Measurements from ENCODE around the gene ABCC11. TPM values are rescaled to one million over a fixed set of nuclear protein-coding genes. Genes with fewer than 3 reads are reported as not detected.

Gene ABCC11
- total and polyA plus RNA-seq, 4 donors: 0.22 to 0.71 (median 0.44) TPM

DNA sequence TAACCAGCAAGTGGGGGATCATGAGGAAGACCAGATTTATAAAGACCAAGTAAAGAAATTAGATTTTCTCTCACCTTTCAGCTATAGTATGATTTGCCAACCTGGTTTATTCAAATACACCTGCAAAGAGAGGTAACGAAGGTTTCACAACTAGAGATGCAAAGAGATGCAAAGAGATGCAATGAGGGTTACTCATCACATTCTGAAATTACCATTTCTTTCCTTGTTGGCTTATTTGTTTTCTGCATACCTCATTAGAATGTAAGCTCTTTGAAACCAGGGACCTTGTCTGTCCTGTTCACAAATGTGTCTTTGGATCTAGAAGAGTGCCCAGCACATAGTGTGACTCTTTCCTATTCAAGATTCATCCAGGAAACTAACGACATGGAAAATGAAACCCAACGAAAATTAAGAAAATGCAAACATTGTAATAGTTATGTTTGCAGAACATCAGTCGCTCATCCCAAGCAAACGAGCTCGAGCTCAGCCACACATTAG lies 12.2 kb downstream of the ABCC11 start:
- no peaks in the 10 kb centered on the region for H3K9me3 ChIP-seq (ENCODE audit: control insufficient read depth, insufficient read depth, low read length)
- no peak overlapping the region for H3K27ac ChIP-seq (ENCODE audit: low read depth, low read length)
- no peaks in the 10 kb centered on the region for H3K4me1 ChIP-seq (ENCODE audit: control insufficient read depth, insufficient read depth, low read length)
- H3K27me3 ChIP-seq (ENCODE audit: control insufficient read depth, insufficient read depth, low read length): no peaks in the 10 kb centered on the region
- 80% methylated on average over 2 of the region's 6 CpGs for WGBS (ENCODE audit: insufficient coverage)
- no peak for DNase-seq (ENCODE audit: low read depth in 4 of 6, low spot score in 6 of 6)
- H3K4me3 ChIP-seq (ENCODE audit: low read depth, low read length): no peak overlapping the region
- H3K36me3 ChIP-seq (ENCODE audit: control insufficient read depth, insufficient read depth, low read length): no peaks in the 10 kb centered on the region

DNA sequence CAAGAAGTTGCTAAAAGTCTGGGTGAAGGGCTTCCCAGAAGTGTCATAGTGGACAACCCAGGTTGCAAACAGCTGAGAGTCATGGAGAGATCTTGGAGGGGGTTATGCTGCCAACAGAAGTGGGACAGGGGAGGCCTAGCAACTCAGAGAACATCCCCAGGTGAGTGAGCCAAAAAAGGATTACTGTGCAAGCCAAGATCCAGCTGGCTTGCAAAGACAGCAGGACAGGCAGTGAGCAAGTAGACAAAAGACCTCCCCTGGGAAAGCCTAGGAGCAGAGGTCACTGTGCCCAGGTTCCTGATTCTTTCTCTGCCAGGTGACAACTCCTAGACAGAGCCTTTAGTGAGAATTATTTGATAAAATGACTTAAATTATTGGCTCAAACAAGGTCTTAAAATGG lies 12.7 kb downstream of the ABCC11 start:
- DNase-seq (ENCODE audit: low read depth in 4 of 6, low spot score in 6 of 6): no peak
- H3K4me1 ChIP-seq (ENCODE audit: control insufficient read depth, insufficient read depth, low read length): no peaks in the 10 kb centered on the region

DNA sequence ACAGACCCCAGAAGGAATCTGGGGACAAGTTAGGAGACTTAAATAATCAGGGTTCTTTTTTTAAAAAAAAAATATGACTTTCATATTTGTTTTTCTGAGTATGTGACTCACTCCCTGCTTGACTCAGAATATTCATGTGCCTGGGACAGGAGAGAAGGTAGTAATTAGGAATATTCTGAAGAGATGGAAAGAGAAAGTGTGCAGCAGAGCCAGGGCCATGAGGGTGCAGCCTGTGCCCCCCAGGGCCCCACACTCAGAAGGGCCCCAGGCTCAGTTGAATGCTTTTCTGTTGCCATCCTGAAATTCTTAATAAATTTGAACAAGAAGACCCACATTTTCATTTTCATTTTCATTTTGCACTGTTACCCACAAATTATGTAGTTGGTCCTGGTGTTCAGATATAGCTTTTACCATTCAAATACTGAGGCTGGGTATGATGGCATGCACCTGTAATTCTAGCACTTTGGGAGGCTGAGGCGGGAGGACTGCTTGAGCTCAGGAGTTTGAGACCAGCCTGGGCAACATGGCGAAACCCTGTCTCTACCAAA lies 14.8 kb downstream of the ABCC11 start:
- no CpG with 5 or more reads among the region's 2 CpGs for WGBS (ENCODE audit: insufficient coverage)
- DNase-seq (ENCODE audit: low read depth in 4 of 6, low spot score in 6 of 6): no peak
- Histone ChIP-seq H3K9me3 (ENCODE audit: control insufficient read depth, insufficient read depth, low read length) (no peaks in the 10 kb centered on the region), H3K4me3 (ENCODE audit: low read depth, low read length) (no peak overlapping the region), H3K27ac (ENCODE audit: low read depth, low read length) (no peak overlapping the region), H3K4me1 (ENCODE audit: control insufficient read depth, insufficient read depth, low read length) (no peaks in the 10 kb centered on the region), H3K36me3 (ENCODE audit: control insufficient read depth, insufficient read depth, low read length) (no peaks in the 10 kb centered on the region), H3K27me3 (ENCODE audit: control insufficient read depth, insufficient read depth, low read length) (no peaks in the 10 kb centered on the region)

More for the DNA sequence above, 12.7 kb downstream of the ABCC11 start:
- Histone ChIP-seq H3K27ac (ENCODE audit: low read depth, low read length) (no peak overlapping the region), H3K27me3 (ENCODE audit: control insufficient read depth, insufficient read depth, low read length) (no peaks in the 10 kb centered on the region), H3K36me3 (ENCODE audit: control insufficient read depth, insufficient read depth, low read length) (no peaks in the 10 kb centered on the region), H3K9me3 (ENCODE audit: control insufficient read depth, insufficient read depth, low read length) (no peaks in the 10 kb centered on the region), H3K4me3 (ENCODE audit: low read depth, low read length) (no peak overlapping the region)

DNA sequence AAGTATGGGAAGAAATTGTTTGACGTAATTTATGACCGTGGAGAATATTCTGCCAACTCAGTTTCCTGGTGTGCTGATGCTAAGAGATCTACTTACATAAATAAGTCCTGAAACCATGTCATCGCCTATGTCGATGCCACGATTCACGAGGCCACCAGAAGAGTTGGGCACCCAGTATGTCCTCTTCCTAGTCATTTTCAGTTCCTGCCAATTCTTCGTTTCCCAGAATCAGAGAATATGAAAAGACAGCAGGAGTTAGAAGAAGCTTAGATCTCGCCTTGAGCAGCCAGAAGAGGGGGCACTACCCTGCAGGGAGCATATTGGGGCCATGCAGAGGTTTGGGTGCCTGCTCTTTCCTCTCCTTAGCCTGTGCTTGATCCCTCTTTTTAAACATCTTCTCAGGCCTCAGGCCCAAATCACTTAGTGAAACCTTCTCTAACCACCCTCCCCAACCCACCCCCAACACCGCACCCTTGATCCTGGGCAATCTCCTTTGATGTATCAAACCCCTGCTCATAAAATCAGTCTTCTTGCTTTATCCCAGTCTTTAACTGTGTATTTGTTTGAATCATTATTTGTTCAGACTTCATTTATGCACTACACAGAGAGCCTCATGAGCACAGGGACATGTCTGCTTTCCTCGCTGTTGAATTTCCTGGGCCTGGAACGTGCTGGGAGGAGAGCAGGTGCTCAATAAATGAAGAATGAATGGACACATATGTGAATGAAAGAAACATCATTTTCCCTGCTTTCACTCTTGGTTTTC lies 15.4 kb downstream of the ABCC11 start:
- DNase-seq (ENCODE audit: low read depth in 4 of 6, low spot score in 6 of 6): peak in 2 of 6 donors; percentile 3 to 21
- H3K27ac ChIP-seq (ENCODE audit: low read depth, low read length): no peak overlapping the region

DNA sequence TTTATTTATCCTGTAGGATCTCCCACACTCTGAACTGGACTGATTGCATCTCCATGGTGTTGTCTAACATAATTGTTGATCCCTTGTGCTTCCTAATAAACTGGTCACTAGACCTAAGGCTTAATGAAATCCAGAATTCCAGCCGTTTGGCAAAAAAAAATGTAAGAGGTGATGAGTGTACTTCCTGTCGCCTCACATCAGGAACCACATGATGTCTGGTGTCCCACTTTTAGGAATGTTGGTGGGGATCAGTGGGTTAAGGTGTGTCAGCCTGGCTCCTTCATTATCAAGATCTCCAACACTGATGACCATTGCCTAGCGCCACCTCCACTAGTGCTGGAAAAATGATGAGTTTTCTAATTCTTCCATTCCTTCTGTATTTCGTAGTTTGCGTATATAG lies 21.9 kb downstream of the ABCC11 start:
- WGBS (ENCODE audit: insufficient coverage): 60% methylated on average over 1 of the region's 5 CpGs

More for the DNA sequence above, 15.4 kb downstream of the ABCC11 start:
- Histone ChIP-seq H3K4me3 (ENCODE audit: low read depth, low read length) (no peak overlapping the region), H3K27me3 (ENCODE audit: control insufficient read depth, insufficient read depth, low read length) (no peaks in the 10 kb centered on the region), H3K9me3 (ENCODE audit: control insufficient read depth, insufficient read depth, low read length) (no peaks in the 10 kb centered on the region), H3K4me1 (ENCODE audit: control insufficient read depth, insufficient read depth, low read length) (no peaks in the 10 kb centered on the region), H3K36me3 (ENCODE audit: control insufficient read depth, insufficient read depth, low read length) (no peaks in the 10 kb centered on the region)
- 36% methylated on average over 5 of the region's 11 CpGs for WGBS (ENCODE audit: insufficient coverage)

DNA sequence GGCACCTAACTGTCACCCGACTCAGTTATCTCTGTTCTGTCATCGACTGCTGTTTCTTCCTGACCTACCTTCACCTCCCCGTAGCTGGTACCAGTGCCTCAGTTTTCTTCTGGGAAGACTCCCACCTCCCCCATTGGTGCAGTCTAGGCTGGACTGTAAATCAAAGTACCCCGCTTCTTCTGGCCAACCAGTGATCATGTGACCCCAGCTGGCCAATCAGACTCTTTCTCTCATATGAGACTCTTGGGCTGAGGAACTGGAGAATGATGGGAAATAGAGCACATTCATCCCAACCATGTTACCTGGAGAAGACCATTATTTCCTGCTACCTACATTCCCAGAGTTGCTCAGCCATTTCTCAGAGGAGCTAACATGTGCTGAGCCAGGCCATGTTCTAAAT lies 23.8 kb downstream of the ABCC11 start:
- Histone ChIP-seq H3K36me3 (ENCODE audit: control insufficient read depth, insufficient read depth, low read length) (no peaks in the 10 kb centered on the region), H3K27ac (ENCODE audit: low read depth, low read length) (no peak overlapping the region), H3K4me1 (ENCODE audit: control insufficient read depth, insufficient read depth, low read length) (no peaks in the 10 kb centered on the region), H3K27me3 (ENCODE audit: control insufficient read depth, insufficient read depth, low read length) (no peaks in the 10 kb centered on the region), H3K4me3 (ENCODE audit: low read depth, low read length) (no peak overlapping the region), H3K9me3 (ENCODE audit: control insufficient read depth, insufficient read depth, low read length) (no peaks in the 10 kb centered on the region)
- WGBS (ENCODE audit: insufficient coverage): 100% methylated on average over 1 of the region's 4 CpGs
- DNase-seq (ENCODE audit: low read depth in 4 of 6, low spot score in 6 of 6): no peak

More for the DNA sequence above, 21.9 kb downstream of the ABCC11 start:
- Histone ChIP-seq H3K36me3 (ENCODE audit: control insufficient read depth, insufficient read depth, low read length) (no peaks in the 10 kb centered on the region), H3K4me3 (ENCODE audit: low read depth, low read length) (no peak overlapping the region), H3K9me3 (ENCODE audit: control insufficient read depth, insufficient read depth, low read length) (no peaks in the 10 kb centered on the region), H3K4me1 (ENCODE audit: control insufficient read depth, insufficient read depth, low read length) (no peaks in the 10 kb centered on the region), H3K27ac (ENCODE audit: low read depth, low read length) (no peak overlapping the region), H3K27me3 (ENCODE audit: control insufficient read depth, insufficient read depth, low read length) (no peaks in the 10 kb centered on the region)
- DNase-seq (ENCODE audit: low read depth in 4 of 6, low spot score in 6 of 6): no peak

DNA sequence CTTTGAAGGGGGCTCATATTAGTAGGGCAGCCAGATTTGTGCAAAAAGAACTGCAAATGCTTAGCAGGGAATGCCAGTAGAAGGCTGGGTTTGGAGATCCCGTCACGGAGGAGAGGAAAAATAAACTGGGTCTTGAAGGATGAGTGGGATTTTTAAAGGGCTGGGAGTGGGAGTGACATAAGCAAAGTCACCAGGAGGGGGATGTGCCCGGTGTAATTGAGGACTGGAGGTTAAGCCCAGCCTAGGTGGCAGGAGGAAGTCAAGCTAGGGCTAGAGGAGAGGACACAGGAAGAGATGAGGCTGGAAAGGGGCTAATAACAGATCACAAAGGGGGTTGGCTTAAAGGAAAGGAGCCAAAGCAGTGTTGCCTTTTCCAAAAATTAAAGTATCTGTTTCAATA lies 26.4 kb downstream of the ABCC11 start:
- no peak for DNase-seq (ENCODE audit: low read depth in 4 of 6, low spot score in 6 of 6)
- H3K27ac ChIP-seq (ENCODE audit: low read depth, low read length): no peak overlapping the region

DNA sequence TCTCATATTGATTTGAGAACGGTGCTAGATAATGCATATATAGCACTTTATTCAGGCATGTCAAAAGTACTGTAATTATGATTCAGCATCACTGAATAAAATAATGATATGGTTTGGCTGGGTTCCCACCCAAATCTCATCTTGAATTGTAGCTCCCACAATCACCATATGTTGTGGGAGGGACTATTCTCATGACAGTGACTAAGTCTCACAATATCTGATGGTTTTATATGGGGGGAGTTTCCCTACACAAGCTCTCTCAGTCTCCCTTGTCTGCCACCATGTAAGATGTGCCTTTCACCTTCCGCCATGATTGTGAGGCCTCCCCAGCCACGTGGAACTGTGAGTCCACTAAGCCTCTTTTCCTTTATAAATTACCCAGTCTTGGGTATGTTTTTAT lies 28.9 kb downstream of the ABCC11 start:
- WGBS (ENCODE audit: insufficient coverage): 60% methylated on average over 1 of the region's 3 CpGs
- Histone ChIP-seq H3K4me1 (ENCODE audit: control insufficient read depth, insufficient read depth, low read length) (no peaks in the 10 kb centered on the region), H3K9me3 (ENCODE audit: control insufficient read depth, insufficient read depth, low read length) (no peaks in the 10 kb centered on the region), H3K36me3 (ENCODE audit: control insufficient read depth, insufficient read depth, low read length) (no peaks in the 10 kb centered on the region), H3K4me3 (ENCODE audit: low read depth, low read length) (no peak overlapping the region), H3K27ac (ENCODE audit: low read depth, low read length) (no peak overlapping the region), H3K27me3 (ENCODE audit: control insufficient read depth, insufficient read depth, low read length) (no peaks in the 10 kb centered on the region)
- no peak for DNase-seq (ENCODE audit: low read depth in 4 of 6, low spot score in 6 of 6)

More for the DNA sequence above, 26.4 kb downstream of the ABCC11 start:
- no peaks in the 10 kb centered on the region for H3K27me3 ChIP-seq (ENCODE audit: control insufficient read depth, insufficient read depth, low read length)
- no peaks in the 10 kb centered on the region for H3K9me3 ChIP-seq (ENCODE audit: control insufficient read depth, insufficient read depth, low read length)
- no peak overlapping the region for H3K4me3 ChIP-seq (ENCODE audit: low read depth, low read length)
- H3K36me3 ChIP-seq (ENCODE audit: control insufficient read depth, insufficient read depth, low read length): no peaks in the 10 kb centered on the region
- H3K4me1 ChIP-seq (ENCODE audit: control insufficient read depth, insufficient read depth, low read length): no peaks in the 10 kb centered on the region
- 72% methylated on average over 3 of the region's 3 CpGs for WGBS (ENCODE audit: insufficient coverage)

DNA sequence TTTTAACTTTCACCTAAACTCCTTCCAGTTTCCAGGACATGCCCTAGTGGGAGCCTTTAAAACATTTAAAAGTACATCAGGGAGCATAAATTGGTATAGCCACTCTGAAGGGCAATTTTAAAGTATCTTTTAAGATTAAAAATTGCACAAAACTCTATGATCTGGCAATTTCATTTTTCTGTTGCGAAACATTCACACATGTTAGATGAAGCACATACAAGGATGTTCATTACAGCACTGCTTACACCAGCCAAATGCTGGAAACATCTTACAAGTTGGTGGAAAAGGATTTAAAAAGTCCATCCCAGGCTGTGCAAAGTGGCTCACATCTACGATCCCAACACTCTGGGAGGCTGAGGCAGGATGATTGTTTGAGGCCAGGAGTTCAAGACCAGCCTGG lies 29.6 kb downstream of the ABCC11 start:
- Histone ChIP-seq H3K9me3 (ENCODE audit: control insufficient read depth, insufficient read depth, low read length) (no peaks in the 10 kb centered on the region), H3K27ac (ENCODE audit: low read depth, low read length) (no peak overlapping the region), H3K4me1 (ENCODE audit: control insufficient read depth, insufficient read depth, low read length) (no peaks in the 10 kb centered on the region), H3K36me3 (ENCODE audit: control insufficient read depth, insufficient read depth, low read length) (no peaks in the 10 kb centered on the region), H3K27me3 (ENCODE audit: control insufficient read depth, insufficient read depth, low read length) (no peaks in the 10 kb centered on the region), H3K4me3 (ENCODE audit: low read depth, low read length) (no peak overlapping the region)
- DNase-seq (ENCODE audit: low read depth in 4 of 6, low spot score in 6 of 6): no peak
- no CpG with 5 or more reads among the region's 2 CpGs for WGBS (ENCODE audit: insufficient coverage)

DNA sequence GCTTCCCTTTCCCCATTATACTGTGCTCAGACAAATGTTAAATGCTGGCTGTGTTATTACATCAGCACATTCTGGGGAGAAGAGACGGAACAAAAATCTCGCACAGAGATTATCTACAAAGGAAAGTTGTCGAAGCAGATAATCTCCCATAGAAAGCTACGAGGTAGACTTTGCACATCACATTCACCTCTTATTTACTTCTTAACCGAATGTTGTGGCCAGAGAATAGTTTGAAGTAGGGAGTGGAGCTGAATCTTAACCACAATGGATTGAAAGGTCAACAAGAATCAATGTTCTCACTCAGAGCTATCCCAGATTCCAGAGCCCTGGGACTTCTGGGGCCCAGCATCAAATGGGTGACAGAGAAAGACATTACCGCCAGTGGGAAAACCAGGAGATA lies 31.6 kb downstream of the ABCC11 start:
- Histone ChIP-seq H3K9me3 (ENCODE audit: control insufficient read depth, insufficient read depth, low read length) (no peaks in the 10 kb centered on the region), H3K36me3 (ENCODE audit: control insufficient read depth, insufficient read depth, low read length) (no peaks in the 10 kb centered on the region), H3K4me3 (ENCODE audit: low read depth, low read length) (no peak overlapping the region), H3K27ac (ENCODE audit: low read depth, low read length) (no peak overlapping the region), H3K4me1 (ENCODE audit: control insufficient read depth, insufficient read depth, low read length) (no peaks in the 10 kb centered on the region), H3K27me3 (ENCODE audit: control insufficient read depth, insufficient read depth, low read length) (no peaks in the 10 kb centered on the region)
- no peak for DNase-seq (ENCODE audit: low read depth in 4 of 6, low spot score in 6 of 6)
- WGBS (ENCODE audit: insufficient coverage): 70% methylated on average over 2 of the region's 6 CpGs
